A549 (cell line): ENCODE measurements around the gene PAK4. TPM values are rescaled to one million over a fixed set of nuclear protein-coding genes. Genes with fewer than 3 reads are reported as not detected.

ENCODE experiments used
- ATAC-seq, 2 experiments: fragments of 200-7000 bp in 1 of 2; fragments of >200 bp in 1 of 2; cut with Nextera tagmentation in 1 of 2; cut with Tn5 transposase in 1 of 2; 3 replicates each; pipeline versions ENCODE4 v1.8.0 to v1.9.1; 2018 to 2020; ENCODE audit warnings: mild to moderate bottlenecking in 1 of 2, moderate library complexity in 1 of 2
- CTCF ChIA-PET: fragments of 300-600 bp; sonication (Branson Sonifier 250); formaldehyde crosslinking; extraction: SDS; loops from one replicate; lab custom pipeline; 2021; ENCODE audit warnings: antibody characterized with exemption, inconsistent platforms; lab: Yijun Ruan, JAX
- POLR2A ChIA-PET: fragments of 350-600 bp; formaldehyde crosslinking; extraction: SDS; loops from one replicate; lab custom pipeline; 2021; ENCODE audit warnings: antibody characterized with exemption, inconsistent platforms; lab: Yijun Ruan, JAX
- DNase-seq, 2 experiments: peaks; one replicate each; pipeline versions ENCODE4 v3.0.0 to v3.0.0-alpha.2; 2011 to 2016; ENCODE audit warnings: low read depth in 1 of 2, low spot score in 1 of 2
- FAIRE-seq: peaks from 2 replicates; lab custom pipeline; 2011; peaks lifted over from hg19 to GRCh38; lab: Jason Lieb, UNC
- H3K27ac ChIP-seq, 2 experiments: fragments of >200 bp; sonication (Bioruptor Twin); formaldehyde crosslinking; 3 replicates each; pipeline ENCODE4 v1.5.1; 2016 to 2017
- H3K4me1 ChIP-seq: fragments of >200 bp; sonication (Bioruptor Twin); formaldehyde crosslinking; 3 replicates; pipeline ENCODE4 v1.6.1; 2016
- H3K4me2 ChIP-seq: fragments of >200 bp; sonication (Bioruptor Twin); formaldehyde crosslinking; 3 replicates; pipeline ENCODE4 v1.6.1; 2016
- H3K4me3 ChIP-seq: fragments of >200 bp; sonication (Bioruptor Twin); formaldehyde crosslinking; 3 replicates; pipeline ENCODE4 v1.5.1; 2016
- H3K9me3 ChIP-seq: fragments of >200 bp; sonication (Bioruptor Twin); formaldehyde crosslinking; 3 replicates; pipeline ENCODE4 v1.6.1; 2016
- ATOH8 ChIP-seq: fragments of 250-450 bp; sonication (Bioruptor Pico); IDR thresholded peaks from 2 replicates; pipeline ENCODE4 v1.5.0; 2020; ENCODE audit warnings: low read depth, mild to moderate bottlenecking, moderate library complexity
- CBX8 ChIP-seq: fragments of 200-600 bp; sonication (generic); IDR thresholded peaks from 2 replicates; pipeline ENCODE4 v1.6.1; 2016
- CHD2 ChIP-seq: fragments of 150-350 bp; IDR thresholded peaks from 2 replicates; pipeline ENCODE4 v1.6.1; 2014; ENCODE audit warnings: low read length; ENCODE audit not compliant: partially characterized antibody
- EHF ChIP-seq: fragments of 250-450 bp; sonication (Bioruptor Pico); IDR thresholded peaks from 2 replicates; pipeline ENCODE4 v1.5.0; 2020; ENCODE audit warnings: mild to moderate bottlenecking
- EP300 ChIP-seq, 2 experiments: fragments of >200 bp; sonication (Bioruptor Twin); formaldehyde crosslinking; IDR thresholded peaks; 2 replicates in 1 of 2; 3 replicates in 1 of 2; pipeline ENCODE4 v1.6.1; 2016 to 2017
- FOSB ChIP-seq: fragments of 250-450 bp; sonication (Bioruptor Pico); IDR thresholded peaks from 2 replicates; pipeline ENCODE4 v1.5.0; 2020; ENCODE audit warnings: mild to moderate bottlenecking, moderate library complexity
- FOSL2 ChIP-seq, 2 experiments: fragments of 450-650 bp in 1 of 2; fragments of >200 bp in 1 of 2; sonication (Bioruptor Twin) in 1 of 2; formaldehyde crosslinking; IDR thresholded peaks; 2 replicates each; pipeline versions ENCODE4 v1.5.0 to v1.6.1; 2016 to 2020; ENCODE audit warnings: mild to moderate bottlenecking in 1 of 2, moderate library complexity in 1 of 2
- GATA3 ChIP-seq: IDR thresholded peaks from 2 replicates; pipeline ENCODE4 v1.6.1; 2012; ENCODE audit warnings: borderline replicate concordance
- HEYL ChIP-seq: fragments of 250-450 bp; sonication (Bioruptor Pico); IDR thresholded peaks from 2 replicates; pipeline ENCODE4 v1.8.0; 2021; ENCODE audit warnings: mild to moderate bottlenecking, moderate library complexity
- HOXA7 ChIP-seq: fragments of 250-450 bp; sonication (Bioruptor Pico); IDR thresholded peaks from 2 replicates; pipeline ENCODE4 v1.5.0; 2020; ENCODE audit warnings: mild to moderate bottlenecking, moderate library complexity
- JUN ChIP-seq, 2 experiments: fragments of >200 bp; sonication (Bioruptor Twin); formaldehyde crosslinking; IDR thresholded peaks; 2 replicates in 1 of 2; 3 replicates in 1 of 2; pipeline ENCODE4 v1.6.1; 2016 to 2017
- JUNB ChIP-seq: fragments of >200 bp; sonication (Bioruptor Twin); formaldehyde crosslinking; IDR thresholded peaks from 2 replicates; pipeline ENCODE4 v1.6.1; 2016
- KDM1A ChIP-seq: fragments of 200-600 bp; sonication (generic); IDR thresholded peaks from 2 replicates; pipeline ENCODE4 v1.6.1; 2016; ENCODE audit warnings: low read depth, mild to moderate bottlenecking
- KDM5A ChIP-seq: fragments of 200-600 bp; sonication (generic); IDR thresholded peaks from 2 replicates; pipeline ENCODE4 v1.6.1; 2016; ENCODE audit warnings: antibody characterized with exemption, mild to moderate bottlenecking
- MYC ChIP-seq: IDR thresholded peaks from 2 replicates; pipeline ENCODE4 v1.6.1; 2012; ENCODE audit warnings: mild to moderate bottlenecking, inconsistent platforms, low read length, improper control_type of control experiment, borderline replicate concordance
- NFE2L2 ChIP-seq: fragments of 150-350 bp; conservative IDR thresholded peaks from 2 replicates; pipeline ENCODE4 v1.6.1; 2014; ENCODE audit warnings: low read length
- NPAS2 ChIP-seq: fragments of 250-450 bp; sonication (Bioruptor Pico); IDR thresholded peaks from 2 replicates; pipeline ENCODE4 v1.8.0; 2022; ENCODE audit warnings: mild to moderate bottlenecking, moderate library complexity, borderline replicate concordance
- NR3C1 ChIP-seq: fragments of >200 bp; sonication (Bioruptor Twin); formaldehyde crosslinking; IDR thresholded peaks from 3 replicates; pipeline ENCODE4 v1.6.1; 2017
- PHF8 ChIP-seq: fragments of 200-600 bp; sonication (generic); IDR thresholded peaks from 2 replicates; pipeline ENCODE4 v1.6.1; 2016; ENCODE audit warnings: low read depth, mild to moderate bottlenecking, antibody characterized with exemption, moderate library complexity, borderline replicate concordance
- RAD21 ChIP-seq, 2 experiments: fragments of >200 bp in 1 of 2; sonication (Bioruptor Twin) in 1 of 2; formaldehyde crosslinking in 1 of 2; IDR thresholded peaks in 1 of 2; conservative IDR thresholded peaks in 1 of 2; 2 replicates in 1 of 2; 3 replicates in 1 of 2; pipeline ENCODE4 v1.6.1; 2012 to 2018; ENCODE audit warnings: inconsistent platforms in 1 of 2
- RARB ChIP-seq: fragments of 250-450 bp; sonication (Bioruptor Pico); IDR thresholded peaks from 2 replicates; pipeline ENCODE4 v1.8.0; 2021; ENCODE audit warnings: mild to moderate bottlenecking, moderate library complexity
- RCOR1 ChIP-seq: fragments of 150-350 bp; IDR thresholded peaks from 2 replicates; pipeline ENCODE4 v1.6.1; 2014; ENCODE audit warnings: antibody characterized with exemption, low read length, low read depth
- RFX5 ChIP-seq: fragments of 450-650 bp; IDR thresholded peaks from 2 replicates; pipeline ENCODE4 v1.7.1; 2014; ENCODE audit warnings: antibody characterized with exemption, mild to moderate bottlenecking, moderate library complexity
- RNF2 ChIP-seq: fragments of 200-600 bp; sonication (generic); IDR thresholded peaks from 2 replicates; pipeline ENCODE4 v1.6.1; 2016; ENCODE audit warnings: low read depth, mild to moderate bottlenecking, antibody characterized with exemption, moderate library complexity, borderline replicate concordance
- SMC3 ChIP-seq: fragments of >200 bp; sonication (Bioruptor Twin); formaldehyde crosslinking; IDR thresholded peaks from 3 replicates; pipeline ENCODE4 v1.6.1; 2018; ENCODE audit warnings: inconsistent platforms
- TP53 ChIP-seq: fragments of 250-450 bp; sonication (Bioruptor Pico); IDR thresholded peaks from 2 replicates; pipeline ENCODE4 v1.5.0; 2021; ENCODE audit warnings: mild to moderate bottlenecking, moderate library complexity
- USF2 ChIP-seq: fragments of 450-650 bp; IDR thresholded peaks from 2 replicates; pipeline ENCODE4 v1.6.1; 2014; ENCODE audit warnings: antibody characterized with exemption
- WGBS: methylation state at CpG from one replicate; pipeline ENCODE4 v1.1.6; 2017; ENCODE audit errors: missing lambda C conversion rate; 5-methylcytosine and 5-hydroxymethylcytosine counted together
- polyA plus RNA-seq, 4 experiments: library from polyadenylated mRNA; depleted of rRNA in 3 of 4; stranded (reverse); fragments of >200 nt; fragmentation: RNase III in 1 of 4; extraction: RNeasy Plus Mini Kit Qiagen cat#74134 plus additional on column Dnase treatment in 1 of 4; gene quantifications; 2 replicates in 3 of 4; 3 replicates in 1 of 4; pipeline ENCODE4 v1.2.3, GENCODE V29; 2011 to 2017
- TF ChIP-seq, protein P1 (sequence below): fragments of 200-600 bp; sonication (generic); IDR thresholded peaks from 2 replicates; pipeline ENCODE4 v1.6.1; 2016; ENCODE audit warnings: antibody characterized with exemption, mild to moderate bottlenecking, moderate library complexity
- TF ChIP-seq, protein P2 (sequence below): fragments of >200 bp; sonication (Bioruptor Twin); formaldehyde crosslinking; IDR thresholded peaks from 2 replicates; pipeline ENCODE4 v1.6.1; 2016

The PAK4 gene
- polyA plus RNA-seq, 2 of the 4 experiments (the other 2 are of a cell fraction) = 42.9 to 84.2 TPM

- Histone ChIP-seq H3K9me3 (no peaks in the 10 kb centered on the region), H3K4me3 (no peak overlapping the region), H3K4me1 (peaks cover 33% of the 10 kb centered on the region), H3K4me2 (peak overlapping the region; percentile 71), H3K27ac (peak overlapping the region; percentile 89 to 90)
- ChIA-PET POLR2A (interaction anchor here (0.6 to 2.4 kb wide), 14 partner anchors 15 to 387 kb away, joined by 3 to 16 read pairs (median 4); partner anchors contain the start of genes FBXO17, LRFN1, MED29 and PAF1), CTCF (interaction anchor here (0.6 to 14.9 kb wide), 40 partner anchors 12 to 355 kb away, joined by 3 to 429 read pairs (median 10); partner anchors contain the start of genes ACP7, FBXO27, GMFG and NCCRP1)
- FAIRE-seq (peak; percentile 23), DNase-seq (peak; percentile 84 to 85), ATAC-seq (peak; percentile 63 to 72)
- TF ChIP-seq GATA3 = no peak
- 0 out of 2 replicates have a peak, but pooled peaks have one; percentile 31 for TF ChIP-seq HOXA7 (CRISPR knock-in tag)
- TF ChIP-seq EP300 (IDR thresholded peaks at IDR 0.05) = peak; percentile 48 to 69; a peak in 1 of 5 replicates
- no peak for TF ChIP-seq SMC3
- TF ChIP-seq FOSL2 (IDR thresholded peaks at IDR 0.05) = no peak
- TF ChIP-seq FOSL2 (CRISPR knock-in tag; IDR thresholded peaks at IDR 0.05) = no peak
- TF ChIP-seq NFE2L2 = no peak
- peak; percentile 70; the same call in 1 of the 2 replicates for TF ChIP-seq EHF (CRISPR knock-in tag)
- no peak for TF ChIP-seq USF2
- 0 out of 2 replicates have a peak, but pooled peaks have one; percentile 9 for TF ChIP-seq TP53 (CRISPR knock-in tag)
- 27% methylated on average over 18 of the region's 18 CpGs for WGBS
These were observed 13.9 kb upstream of the PAK4 start for GRCh38 chr19:39111593-39112199.

DNA sequence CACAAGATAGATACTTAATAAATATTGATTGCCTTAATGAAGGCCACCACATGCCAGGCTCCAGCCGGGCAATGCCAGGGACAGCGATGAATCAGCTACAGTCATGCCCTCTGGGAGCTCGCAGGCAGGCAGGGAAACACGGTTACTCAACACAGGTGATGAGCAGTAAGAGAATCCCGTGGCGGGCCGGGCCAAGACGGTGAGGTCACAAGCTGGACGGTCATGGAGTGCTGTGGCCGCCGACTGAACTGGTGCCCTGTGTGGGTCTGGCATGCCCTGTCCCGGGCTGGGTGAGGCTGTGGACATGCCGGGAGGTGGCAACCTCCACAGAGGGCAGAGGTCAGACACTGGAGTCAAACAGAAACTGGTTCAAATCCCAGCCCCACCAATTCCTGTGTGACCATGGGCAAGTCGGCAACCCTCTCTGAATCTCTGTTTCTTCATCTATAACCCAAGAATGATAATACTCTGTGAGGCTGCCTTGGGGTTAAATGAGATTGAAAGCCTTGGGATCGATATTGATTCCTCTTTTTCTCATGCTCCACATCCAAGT, 13.2 kb upstream of the PAK4 start:
- peak overlapping the region; percentile 89 to 90 for H3K27ac ChIP-seq
- POLR2A ChIA-PET = interaction anchor here (0.8 to 2.4 kb wide), 11 partner anchors 14 to 323 kb away, joined by 3 to 16 read pairs (median 5); partner anchors contain the start of genes FBXO17, LRFN1, MED29 and PAF1
- ATAC-seq (peak; percentile 87 to 90), DNase-seq (peak; percentile 96 to 99), FAIRE-seq (peak; percentile 100)
- CTCF ChIA-PET = interaction anchor here (0.7 to 14.9 kb wide), 23 partner anchors 11 to 238 kb away, joined by 3 to 429 read pairs (median 20); partner anchors contain the start of genes ACP7, FBXO27, PAK4 and SAMD4B
- H3K4me3 ChIP-seq = no peak overlapping the region
- no peaks in the 10 kb centered on the region for H3K9me3 ChIP-seq
- peak overlapping the region; percentile 71 for H3K4me2 ChIP-seq
- WGBS = 14% methylated on average over 15 of the region's 15 CpGs
- peaks cover 33% of the 10 kb centered on the region for H3K4me1 ChIP-seq
- TF ChIP-seq ATOH8 = peak; percentile 75; the same call in 1 of the 2 replicates
- peak; percentile 91; the same call in 1 of the 2 replicates for TF ChIP-seq RARB
- TF ChIP-seq HOXA7 (CRISPR knock-in tag) = no peak
- TF ChIP-seq, protein P1, sequence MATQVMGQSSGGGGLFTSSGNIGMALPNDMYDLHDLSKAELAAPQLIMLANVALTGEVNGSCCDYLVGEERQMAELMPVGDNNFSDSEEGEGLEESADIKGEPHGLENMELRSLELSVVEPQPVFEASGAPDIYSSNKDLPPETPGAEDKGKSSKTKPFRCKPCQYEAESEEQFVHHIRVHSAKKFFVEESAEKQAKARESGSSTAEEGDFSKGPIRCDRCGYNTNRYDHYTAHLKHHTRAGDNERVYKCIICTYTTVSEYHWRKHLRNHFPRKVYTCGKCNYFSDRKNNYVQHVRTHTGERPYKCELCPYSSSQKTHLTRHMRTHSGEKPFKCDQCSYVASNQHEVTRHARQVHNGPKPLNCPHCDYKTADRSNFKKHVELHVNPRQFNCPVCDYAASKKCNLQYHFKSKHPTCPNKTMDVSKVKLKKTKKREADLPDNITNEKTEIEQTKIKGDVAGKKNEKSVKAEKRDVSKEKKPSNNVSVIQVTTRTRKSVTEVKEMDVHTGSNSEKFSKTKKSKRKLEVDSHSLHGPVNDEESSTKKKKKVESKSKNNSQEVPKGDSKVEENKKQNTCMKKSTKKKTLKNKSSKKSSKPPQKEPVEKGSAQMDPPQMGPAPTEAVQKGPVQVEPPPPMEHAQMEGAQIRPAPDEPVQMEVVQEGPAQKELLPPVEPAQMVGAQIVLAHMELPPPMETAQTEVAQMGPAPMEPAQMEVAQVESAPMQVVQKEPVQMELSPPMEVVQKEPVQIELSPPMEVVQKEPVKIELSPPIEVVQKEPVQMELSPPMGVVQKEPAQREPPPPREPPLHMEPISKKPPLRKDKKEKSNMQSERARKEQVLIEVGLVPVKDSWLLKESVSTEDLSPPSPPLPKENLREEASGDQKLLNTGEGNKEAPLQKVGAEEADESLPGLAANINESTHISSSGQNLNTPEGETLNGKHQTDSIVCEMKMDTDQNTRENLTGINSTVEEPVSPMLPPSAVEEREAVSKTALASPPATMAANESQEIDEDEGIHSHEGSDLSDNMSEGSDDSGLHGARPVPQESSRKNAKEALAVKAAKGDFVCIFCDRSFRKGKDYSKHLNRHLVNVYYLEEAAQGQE = no peak
- no peak; the same call in 1 of the 2 replicates for TF ChIP-seq RFX5
- TF ChIP-seq JUNB = peak; percentile 87
- TF ChIP-seq HEYL (CRISPR knock-in tag) = no peak
- no peak for TF ChIP-seq FOSB
- TF ChIP-seq KDM1A = peak; percentile 26; the same call in 1 of the 2 replicates
- TF ChIP-seq NPAS2 = no peak
- TF ChIP-seq KDM5A = no peak
- TF ChIP-seq CBX8 = no peak
- peak; percentile 89 for TF ChIP-seq MYC
- TF ChIP-seq USF2 = peak; percentile 59
- no peak for TF ChIP-seq PHF8
- no peak for TF ChIP-seq RCOR1
- no peak for TF ChIP-seq CHD2
- TF ChIP-seq, protein P2, sequence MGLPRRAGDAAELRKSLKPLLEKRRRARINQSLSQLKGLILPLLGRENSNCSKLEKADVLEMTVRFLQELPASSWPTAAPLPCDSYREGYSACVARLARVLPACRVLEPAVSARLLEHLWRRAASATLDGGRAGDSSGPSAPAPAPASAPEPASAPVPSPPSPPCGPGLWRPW = no peak
- TF ChIP-seq RAD21 (conservative IDR thresholded peaks at IDR 0.05 in 1 of 2, IDR thresholded peaks at IDR 0.05 in 1 of 2) = peak; percentile 15 to 31; a peak in 3 of 5 replicates
- no peak for TF ChIP-seq NR3C1
- peak; percentile 73 to 92; a peak in 4 of 5 replicates for TF ChIP-seq JUN (IDR thresholded peaks at IDR 0.05)
- TF ChIP-seq RNF2 = no peak
- TF ChIP-seq GATA3 = peak; percentile 85
